ENCODE measurements around the gene IL1F10.

IL1F10 gene

DNA sequence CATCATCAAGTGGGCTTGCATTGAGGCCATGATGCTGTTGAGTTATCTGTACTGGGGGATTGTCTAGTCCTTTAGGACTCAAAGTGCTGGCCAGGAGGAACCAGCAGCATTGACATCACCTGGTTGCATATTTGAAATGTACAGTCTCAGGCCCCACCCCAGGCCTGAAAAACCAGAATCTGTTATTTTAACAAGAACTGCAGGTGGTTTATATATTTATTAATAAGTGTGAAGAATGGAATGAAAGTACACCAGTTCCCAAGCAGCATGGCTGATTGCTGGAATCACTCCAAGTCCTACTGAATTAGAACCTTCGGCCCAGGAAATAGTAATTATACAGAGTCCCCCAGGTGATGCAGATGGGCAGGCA is 2.8 kb downstream of the IL1F10 start:
- H3K4me3 ChIP-seq (ENCODE audit: low read depth, low read length), result no peak overlapping the region
- TF ChIP-seq, protein P1, sequence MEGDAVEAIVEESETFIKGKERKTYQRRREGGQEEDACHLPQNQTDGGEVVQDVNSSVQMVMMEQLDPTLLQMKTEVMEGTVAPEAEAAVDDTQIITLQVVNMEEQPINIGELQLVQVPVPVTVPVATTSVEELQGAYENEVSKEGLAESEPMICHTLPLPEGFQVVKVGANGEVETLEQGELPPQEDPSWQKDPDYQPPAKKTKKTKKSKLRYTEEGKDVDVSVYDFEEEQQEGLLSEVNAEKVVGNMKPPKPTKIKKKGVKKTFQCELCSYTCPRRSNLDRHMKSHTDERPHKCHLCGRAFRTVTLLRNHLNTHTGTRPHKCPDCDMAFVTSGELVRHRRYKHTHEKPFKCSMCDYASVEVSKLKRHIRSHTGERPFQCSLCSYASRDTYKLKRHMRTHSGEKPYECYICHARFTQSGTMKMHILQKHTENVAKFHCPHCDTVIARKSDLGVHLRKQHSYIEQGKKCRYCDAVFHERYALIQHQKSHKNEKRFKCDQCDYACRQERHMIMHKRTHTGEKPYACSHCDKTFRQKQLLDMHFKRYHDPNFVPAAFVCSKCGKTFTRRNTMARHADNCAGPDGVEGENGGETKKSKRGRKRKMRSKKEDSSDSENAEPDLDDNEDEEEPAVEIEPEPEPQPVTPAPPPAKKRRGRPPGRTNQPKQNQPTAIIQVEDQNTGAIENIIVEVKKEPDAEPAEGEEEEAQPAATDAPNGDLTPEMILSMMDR (IDR thresholded peaks at IDR 0.05; ENCODE audit: control insufficient read depth, extremely low read depth, insufficient read depth), result no peak

DNA sequence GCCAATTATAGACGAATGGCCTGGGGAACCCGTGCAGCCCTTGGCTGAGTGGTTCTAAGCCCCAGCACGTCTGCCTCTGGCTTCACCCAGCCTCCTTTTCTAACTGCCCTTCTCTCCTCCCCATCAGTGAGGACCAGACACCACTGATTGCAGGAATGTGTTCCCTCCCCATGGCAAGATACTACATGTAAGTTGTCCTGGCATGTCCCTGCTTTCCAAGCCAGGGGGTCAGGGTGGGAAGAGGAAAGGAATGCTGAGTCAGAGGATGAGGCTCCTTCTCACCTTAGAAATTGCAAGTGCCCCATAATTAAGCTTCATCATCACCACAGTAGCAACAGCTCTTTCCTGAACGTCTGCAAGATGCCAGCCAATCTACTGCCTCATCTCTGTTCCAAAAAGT is 4.8 kb downstream of the IL1F10 start:
- no peak overlapping the region for H3K4me3 ChIP-seq (ENCODE audit: low read depth, low read length)
- no peak for DNase-seq (ENCODE audit: low read depth)
- TF ChIP-seq, protein P1 (IDR thresholded peaks at IDR 0.05; ENCODE audit: control insufficient read depth, extremely low read depth, insufficient read depth), result no peak

More for the DNA sequence above, 2.8 kb downstream of the IL1F10 start:
- no peak for DNase-seq (ENCODE audit: low read depth)

DNA sequence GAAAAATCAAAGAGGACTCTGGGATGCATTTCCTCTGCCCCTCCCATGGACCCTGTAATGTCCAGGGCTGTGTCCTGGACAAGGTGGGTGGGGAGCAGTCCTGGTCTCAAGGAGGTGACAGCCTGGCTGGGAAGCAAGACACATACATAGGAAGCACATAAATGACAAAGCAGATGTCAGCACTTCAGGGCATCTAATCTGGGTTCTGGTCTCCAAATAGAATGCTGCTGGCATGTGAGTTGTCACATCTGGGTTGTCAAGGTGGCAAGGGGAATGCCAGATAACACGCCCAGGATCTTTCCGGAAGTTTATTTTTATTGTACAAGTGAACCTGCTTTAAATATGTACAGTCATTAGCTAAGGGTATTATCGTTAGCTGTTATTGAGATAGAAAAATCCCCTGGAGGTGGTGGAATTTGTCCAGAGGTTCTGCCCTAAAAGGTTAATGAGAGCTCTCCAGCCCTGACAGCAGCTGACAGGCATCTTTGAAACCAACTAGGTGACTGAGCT is 5.6 kb downstream of the IL1F10 start:
- DNase-seq (ENCODE audit: low read depth), result no peak
- TF ChIP-seq, protein P1 (IDR thresholded peaks at IDR 0.05; ENCODE audit: control insufficient read depth, extremely low read depth, insufficient read depth), result no peak
- H3K4me3 ChIP-seq (ENCODE audit: low read depth, low read length), result no peak overlapping the region

DNA sequence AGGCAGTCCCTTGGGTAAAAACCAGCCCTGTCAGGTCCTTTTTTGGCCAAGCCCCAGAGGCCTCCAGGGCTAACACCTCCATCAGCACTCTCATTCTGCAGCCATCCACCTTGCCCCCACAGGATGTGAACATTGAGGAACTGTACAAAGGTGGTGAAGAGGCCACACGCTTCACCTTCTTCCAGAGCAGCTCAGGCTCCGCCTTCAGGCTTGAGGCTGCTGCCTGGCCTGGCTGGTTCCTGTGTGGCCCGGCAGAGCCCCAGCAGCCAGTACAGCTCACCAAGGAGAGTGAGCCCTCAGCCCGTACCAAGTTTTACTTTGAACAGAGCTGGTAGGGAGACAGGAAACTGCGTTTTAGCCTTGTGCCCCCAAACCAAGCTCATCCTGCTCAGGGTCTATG is 7.3 kb downstream of the IL1F10 start:
- TF ChIP-seq, protein P1 (IDR thresholded peaks at IDR 0.05; ENCODE audit: control insufficient read depth, extremely low read depth, insufficient read depth), result no peak
- DNase-seq (ENCODE audit: low read depth), result no peak

DNA sequence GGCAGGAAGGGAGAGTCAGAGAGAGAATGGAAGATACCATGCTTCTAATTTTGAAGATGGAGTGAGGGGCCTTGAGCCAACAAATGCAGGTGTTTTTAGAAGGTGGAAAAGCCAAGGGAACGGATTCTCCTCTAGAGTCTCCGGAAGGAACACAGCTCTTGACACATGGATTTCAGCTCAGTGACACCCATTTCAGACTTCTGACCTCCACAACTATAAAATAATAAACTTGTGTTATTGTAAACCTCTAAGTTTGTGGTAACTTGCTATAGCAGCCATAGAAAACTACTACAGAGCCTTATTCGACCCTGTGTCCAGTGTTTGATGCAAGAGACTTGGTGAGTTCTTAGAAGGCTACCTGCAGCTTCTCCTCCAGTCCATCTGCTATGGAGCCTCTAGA is 7.8 kb downstream of the IL1F10 start:
- H3K4me3 ChIP-seq (ENCODE audit: low read depth, low read length), result no peak overlapping the region
- TF ChIP-seq, protein P1 (IDR thresholded peaks at IDR 0.05; ENCODE audit: control insufficient read depth, extremely low read depth, insufficient read depth), result no peak
- DNase-seq (ENCODE audit: low read depth), result no peak

More for the DNA sequence above, 7.3 kb downstream of the IL1F10 start:
- no peak overlapping the region for H3K4me3 ChIP-seq (ENCODE audit: low read depth, low read length)

DNA sequence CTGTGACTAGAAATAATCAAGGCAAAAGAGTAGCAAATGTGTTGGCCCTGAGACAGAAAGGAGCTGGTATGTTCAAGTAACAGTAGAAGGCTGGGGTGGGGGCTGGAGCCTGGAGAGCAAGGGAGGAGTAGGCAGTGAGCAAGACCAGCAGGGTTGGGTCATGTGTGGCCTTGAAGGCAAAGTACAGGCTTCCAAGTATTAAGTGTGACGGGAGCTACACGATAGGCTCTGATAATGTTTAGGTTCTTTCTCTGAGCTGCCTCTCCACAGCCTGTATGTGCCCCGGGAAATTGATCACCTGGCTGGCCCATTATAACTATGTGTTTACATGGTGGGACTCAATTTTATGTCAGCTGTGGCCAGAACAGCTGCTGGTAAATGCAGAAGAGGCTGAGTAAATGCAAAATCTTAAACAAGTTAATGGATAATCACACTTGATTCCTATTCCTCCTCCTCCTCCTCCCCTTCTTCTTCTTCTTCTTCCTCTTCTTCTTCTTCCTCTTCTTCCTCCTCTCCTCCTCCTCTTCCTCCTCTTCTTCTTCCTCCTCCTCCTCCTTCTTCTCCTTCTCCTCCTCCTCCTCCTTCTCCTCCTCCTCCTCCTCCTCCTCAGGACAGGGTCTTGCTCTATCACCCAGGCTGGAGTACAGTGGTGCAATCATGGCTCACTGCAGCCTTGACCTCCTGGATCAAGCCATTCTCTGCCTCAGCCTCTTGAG is 9.3 kb downstream of the IL1F10 start:
- DNase-seq (ENCODE audit: low read depth), result no peak
- TF ChIP-seq, protein P1 (IDR thresholded peaks at IDR 0.05; ENCODE audit: control insufficient read depth, extremely low read depth, insufficient read depth), result no peak
- no peak overlapping the region for H3K4me3 ChIP-seq (ENCODE audit: low read depth, low read length)

DNA sequence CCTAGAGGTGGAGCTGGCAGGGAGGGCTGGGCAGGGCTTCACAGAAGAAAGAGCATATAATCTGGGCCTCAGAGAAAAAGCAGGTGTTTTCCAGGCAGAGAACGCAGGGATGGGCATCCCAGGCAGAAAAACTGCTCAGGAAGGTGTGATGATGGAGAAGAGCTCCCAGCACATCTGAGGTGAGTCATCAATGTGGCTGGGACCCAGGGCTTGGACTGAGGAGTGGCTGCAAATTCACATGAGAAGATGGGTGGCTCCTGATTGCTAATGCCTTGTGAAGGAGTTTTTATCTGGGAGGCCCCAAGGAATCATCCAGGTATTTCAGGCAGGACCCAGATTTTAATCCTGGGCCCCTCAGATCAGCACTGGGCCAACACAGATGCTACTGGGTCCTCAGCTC is 10.2 kb downstream of the IL1F10 start:
- H3K4me3 ChIP-seq (ENCODE audit: low read depth, low read length), result no peak overlapping the region
- no peak for DNase-seq (ENCODE audit: low read depth)
- TF ChIP-seq, protein P1 (IDR thresholded peaks at IDR 0.05; ENCODE audit: control insufficient read depth, extremely low read depth, insufficient read depth), result no peak
